Germinal center (tissue), 1 donor: ENCODE results near the gene MS4A6A.
A peak's percentile ranks its signal among the peaks of the same experiment; 100 is the strongest.
"Not testable (repeated sequence)": the region's sequence is repeated elsewhere in the genome, so short reads cannot be mapped to it uniquely, and the experiment has no call there.

Source experiments
- DNase-seq: peaks from one replicate; pipeline ENCODE4 v3.0.0; 2012; ENCODE audit warnings: mixed read lengths, low spot score

MS4A6A gene

GRCh38 chr11:60183591-60184205 lies 815 bp upstream of the MS4A6A start:
- no peak for DNase-seq

DNA sequence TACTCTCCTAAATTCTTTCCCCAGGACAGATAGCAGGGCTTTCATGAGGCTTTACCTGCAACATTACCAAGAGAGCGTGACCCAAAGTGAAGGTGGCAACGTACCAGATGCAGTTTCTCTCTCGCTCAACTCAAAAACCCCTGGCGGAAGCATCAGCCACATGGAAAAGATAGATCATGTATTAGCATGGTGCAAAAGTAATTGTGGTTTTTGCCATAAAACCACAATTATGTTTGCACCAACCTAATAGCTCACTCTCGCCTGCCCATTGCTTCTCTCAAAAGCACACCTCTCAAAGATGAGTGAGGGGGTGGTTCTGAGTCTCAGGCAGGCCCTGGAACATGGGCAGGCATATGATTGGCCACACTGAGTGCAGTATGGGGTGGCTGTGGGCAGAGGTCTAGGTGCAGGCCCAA lies 7.0 kb downstream of the MS4A6A start:
- DNase-seq: no peak

- no peak for DNase-seq
Observed at GRCh38 chr11:60172011-60172410, 10.9 kb downstream of the MS4A6A start.

- DNase-seq: no peak
Observed at GRCh38 chr11:60170566-60170965, 12.3 kb downstream of the MS4A6A start.

GRCh38 chr11:60169264-60169915 lies 13.5 kb downstream of the MS4A6A start:
- no peak for DNase-seq

DNA sequence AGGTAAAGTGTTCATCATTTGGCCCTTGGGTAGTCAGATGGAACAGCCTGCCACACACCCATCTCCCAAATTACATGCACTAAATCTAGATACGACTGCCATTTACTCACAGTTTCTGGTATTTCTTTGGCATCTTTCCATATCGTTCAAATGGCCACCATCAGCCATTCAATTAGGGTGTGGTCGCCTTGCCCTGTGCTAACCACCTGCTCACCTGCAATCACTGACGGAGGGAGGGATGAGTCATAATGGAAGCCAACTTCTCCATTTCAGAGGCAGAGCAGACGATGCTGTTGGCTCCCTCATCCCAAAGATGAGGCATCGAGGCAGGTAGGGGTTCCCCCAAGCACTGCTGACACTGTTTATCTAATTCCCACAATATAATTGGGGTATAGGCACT lies 14.6 kb downstream of the MS4A6A start:
- DNase-seq: no peak

- DNase-seq: no peak
Observed at GRCh38 chr11:60165951-60166350, 16.9 kb downstream of the MS4A6A start.

DNA sequence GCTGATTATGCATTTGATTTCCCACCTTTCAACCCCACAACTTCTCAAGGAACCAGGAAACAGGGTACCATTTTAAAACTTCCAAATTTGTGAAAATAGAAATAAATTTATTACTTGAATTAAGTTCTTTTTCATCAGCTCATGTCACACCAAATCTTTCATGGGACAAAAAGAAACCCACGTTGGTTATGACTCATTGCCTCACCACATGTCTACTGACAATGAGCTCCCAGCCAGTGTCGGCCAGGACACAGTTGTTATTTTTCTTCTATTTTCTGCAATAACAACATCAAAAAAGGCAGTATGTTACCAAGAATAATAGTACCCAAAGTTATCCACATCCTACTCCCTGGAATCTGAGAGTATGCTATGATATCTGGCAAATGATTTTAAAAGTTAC lies 17.3 kb downstream of the MS4A6A start:
- DNase-seq: no peak

- DNase-seq: no peak
Observed at GRCh38 chr11:60164550-60165075, 18.3 kb downstream of the MS4A6A start.

GRCh38 chr11:60161766-60162165 lies 21.1 kb downstream of the MS4A6A start:
- no peak for DNase-seq

GRCh38 chr11:60161107-60161506 lies 21.8 kb downstream of the MS4A6A start:
- DNase-seq: no peak

- no peak for DNase-seq
Observed at GRCh38 chr11:60159868-60160267, 23.0 kb downstream of the MS4A6A start.

GRCh38 chr11:60159284-60159683 lies 23.6 kb downstream of the MS4A6A start:
- no peak for DNase-seq

DNA sequence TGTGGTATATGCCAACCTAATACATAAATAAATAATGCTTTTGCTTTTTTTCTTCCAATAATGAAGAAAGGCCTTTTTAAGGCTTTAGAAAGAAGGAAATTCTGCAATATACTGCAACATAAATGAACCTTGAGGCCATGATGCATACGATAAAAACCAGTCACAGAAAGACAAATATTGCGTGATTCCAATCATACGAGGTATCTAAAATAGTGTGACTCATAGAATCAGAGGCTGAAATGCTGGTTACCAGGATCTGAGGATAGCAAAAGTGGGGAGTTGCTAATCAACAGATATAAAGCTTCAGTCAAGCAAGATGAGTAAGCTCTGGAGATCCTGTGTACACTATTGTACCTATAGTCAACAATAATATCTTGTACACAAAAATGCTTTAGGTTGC lies 24.2 kb downstream of the MS4A6A start:
- DNase-seq: no peak

GRCh38 chr11:60155931-60156330 lies 27.0 kb downstream of the MS4A6A start:
- DNase-seq: no peak

DNA sequence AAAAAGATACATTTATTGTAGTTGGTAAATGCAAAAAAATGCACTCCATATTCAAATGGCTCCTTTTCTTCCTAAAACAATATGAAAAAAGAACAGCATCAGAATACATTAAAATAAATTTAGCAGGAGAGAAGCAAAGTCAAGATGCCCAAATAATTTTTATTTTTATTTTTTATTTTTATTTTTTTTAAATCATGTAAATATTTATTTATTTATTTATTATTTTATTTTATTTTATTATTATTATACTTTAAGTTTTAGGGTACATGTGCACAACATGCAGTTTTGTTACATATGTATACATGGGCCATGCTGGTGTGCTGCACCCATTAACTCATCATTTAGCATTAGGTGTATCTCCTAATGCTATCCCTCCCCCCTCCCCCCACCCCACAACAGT lies 30.2 kb downstream of the MS4A6A start:
- not testable (repeated sequence) for DNase-seq

DNA sequence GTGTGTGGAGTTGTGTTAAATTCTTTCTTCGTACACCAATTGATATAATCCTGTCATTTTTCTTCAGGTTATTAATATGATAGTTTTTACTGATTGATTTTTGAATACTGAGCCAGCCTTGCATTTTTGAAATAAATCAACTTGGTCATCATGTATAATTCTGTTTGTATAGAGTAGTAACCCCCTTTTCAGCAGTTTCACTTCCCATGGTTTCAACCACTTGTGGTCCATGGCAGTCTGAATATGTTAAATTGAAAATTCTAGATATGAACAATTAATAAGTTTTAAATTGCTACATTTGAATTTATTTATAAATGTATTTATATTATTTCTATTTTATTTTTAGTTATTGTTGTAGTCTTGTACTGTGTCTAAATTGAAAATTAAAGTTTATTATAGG lies 32.6 kb downstream of the MS4A6A start:
- DNase-seq: no peak

DNA sequence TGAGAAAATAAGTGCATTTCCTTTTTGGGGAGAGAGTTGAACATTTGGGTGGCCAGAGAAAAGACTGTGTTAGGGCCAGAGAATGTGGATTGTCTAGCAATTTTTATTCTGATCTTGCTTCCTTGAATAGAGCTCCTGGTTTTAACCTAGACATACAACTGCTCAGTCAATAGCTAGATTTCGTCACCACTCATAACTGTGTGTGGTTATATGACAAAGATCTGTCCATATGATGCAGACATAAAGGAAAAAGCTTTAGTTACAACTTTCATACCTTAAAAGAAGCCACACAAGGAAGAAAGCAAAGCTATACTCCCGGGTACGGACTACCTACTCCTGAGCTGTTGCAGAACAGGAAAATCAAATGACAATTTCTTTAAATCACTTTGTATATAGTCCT lies 37.2 kb downstream of the MS4A6A start:
- no peak for DNase-seq

DNA sequence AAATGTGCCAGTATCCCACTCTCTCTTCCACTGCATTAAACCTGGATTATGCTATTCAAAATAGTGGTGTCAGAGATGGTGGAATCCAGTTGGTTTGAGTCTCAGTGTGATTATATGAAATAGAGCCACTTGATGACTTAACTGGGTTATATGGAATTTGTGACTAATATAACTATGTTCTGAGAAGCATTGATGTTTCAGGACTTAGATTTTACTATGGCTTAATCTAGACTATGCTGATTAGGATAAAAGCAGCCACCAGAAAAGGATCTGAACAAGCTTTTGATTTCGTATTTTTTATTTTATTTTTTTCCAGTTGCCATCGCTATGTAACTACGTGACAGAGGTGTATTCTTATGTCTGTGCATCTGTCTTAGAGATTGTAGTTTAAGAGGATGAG lies 39.1 kb downstream of the MS4A6A start:
- DNase-seq: no peak

GRCh38 chr11:60133917-60134316 lies 49.0 kb downstream of the MS4A6A start:
- no peak for DNase-seq

- DNase-seq: no peak
Observed at GRCh38 chr11:60131912-60132311, 51.0 kb downstream of the MS4A6A start.

- DNase-seq: peak; percentile 47
Observed at GRCh38 chr11:60130496-60130895, 52.4 kb downstream of the MS4A6A start.

- peak; percentile 14 for DNase-seq
Observed at GRCh38 chr11:60129853-60130252, 53.0 kb downstream of the MS4A6A start.

- DNase-seq: not testable (repeated sequence)
Observed at GRCh38 chr11:60128866-60129265, 54.0 kb downstream of the MS4A6A start.
